SU-DHL-6 (cell line): Measurements from ENCODE around the gene CDK6.

ENCODE experiments used
- H2AFZ ChIP-seq: fragments of 200-600 bp; sonication (generic); 2 replicates; pipeline ENCODE4 v1.6.1; 2014; ENCODE audit warnings: low read depth, mild to moderate bottlenecking, moderate library complexity, mixed read lengths, antibody characterized with exemption, low read length; ENCODE audit not compliant: severe bottlenecking
- H3F3A ChIP-seq: fragments of 200-600 bp; shearing (Covaris generic); 2 replicates; pipeline ENCODE4 v1.6.0; 2016; ENCODE audit warnings: antibody characterized with exemption, mild to moderate bottlenecking; ENCODE audit not compliant: insufficient read depth
- H3K27ac ChIP-seq: fragments of 200-600 bp; sonication (generic); 2 replicates; pipeline ENCODE4 v1.5.1; 2016; ENCODE audit warnings: low read depth, mild to moderate bottlenecking, low read length, moderate library complexity, mixed read lengths
- H3K27me3 ChIP-seq: fragments of 200-600 bp; sonication (generic), shearing (Covaris generic); 2 replicates; pipeline ENCODE4 v1.6.0; 2014; ENCODE audit warnings: mild to moderate bottlenecking, low read length
- H3K36me3 ChIP-seq: fragments of 200-600 bp; sonication (generic); 2 replicates; pipeline ENCODE4 v1.6.1; 2014; ENCODE audit warnings: mild to moderate bottlenecking, low read length, mixed read lengths
- H3K4me2 ChIP-seq: fragments of 300-600, 200-600 bp; shearing (Covaris generic), sonication (generic); 2 replicates; pipeline ENCODE4 v1.6.0; 2014; ENCODE audit warnings: low read length, low read depth, mild to moderate bottlenecking; ENCODE audit not compliant: poor library complexity, severe bottlenecking
- H3K4me3 ChIP-seq: fragments of 200-600 bp; sonication (generic); 2 replicates; pipeline ENCODE4 v1.5.1; 2014; ENCODE audit warnings: antibody characterized with exemption, low read length, mild to moderate bottlenecking, mixed read lengths; ENCODE audit not compliant: insufficient read depth, poor library complexity, severe bottlenecking
- H3K79me2 ChIP-seq: fragments of 200-600 bp; sonication (generic); 2 replicates; pipeline ENCODE4 v1.6.1; 2014; ENCODE audit warnings: mild to moderate bottlenecking, low read length, moderate library complexity; ENCODE audit not compliant: insufficient read depth
- H3K9ac ChIP-seq: fragments of 200-600 bp; sonication (generic); 2 replicates; pipeline ENCODE4 v1.7.0; 2014; ENCODE audit warnings: mild to moderate bottlenecking, low read length
- H3K9me2 ChIP-seq: fragments of 200-600 bp; sonication (generic); replicated peaks from 2 replicates; pipeline ENCODE4 v1.6.1; 2014; ENCODE audit warnings: low read length; ENCODE audit not compliant: insufficient read depth
- H3K9me3 ChIP-seq: fragments of 200-600 bp; sonication (generic); 2 replicates; pipeline ENCODE4 v1.6.1; 2014; ENCODE audit warnings: low read length, mixed read lengths; ENCODE audit not compliant: insufficient read depth
- H4K20me1 ChIP-seq: fragments of 200-600 bp; sonication (generic); 2 replicates; pipeline ENCODE4 v1.6.1; 2014; ENCODE audit warnings: low read depth, mild to moderate bottlenecking, antibody characterized with exemption, low read length, moderate library complexity, mixed read lengths
- EZH2phosphoT487 ChIP-seq: fragments of 200-600 bp; sonication (generic), shearing (Covaris generic); conservative IDR thresholded peaks from 2 replicates; pipeline ENCODE4 v1.6.1; 2018; ENCODE audit warnings: mild to moderate bottlenecking, antibody characterized with exemption, low read length, moderate library complexity, mixed read lengths
- TF ChIP-seq, protein P1 (sequence below): fragments of 200-600 bp; sonication (generic); IDR thresholded peaks from one replicate; pipeline ENCODE4 v1.5.1; 2017; ENCODE audit warnings: antibody characterized with exemption, mild to moderate bottlenecking, low read length, moderate library complexity; ENCODE audit not compliant: insufficient read depth, poor library complexity, severe bottlenecking

The CDK6 gene

DNA sequence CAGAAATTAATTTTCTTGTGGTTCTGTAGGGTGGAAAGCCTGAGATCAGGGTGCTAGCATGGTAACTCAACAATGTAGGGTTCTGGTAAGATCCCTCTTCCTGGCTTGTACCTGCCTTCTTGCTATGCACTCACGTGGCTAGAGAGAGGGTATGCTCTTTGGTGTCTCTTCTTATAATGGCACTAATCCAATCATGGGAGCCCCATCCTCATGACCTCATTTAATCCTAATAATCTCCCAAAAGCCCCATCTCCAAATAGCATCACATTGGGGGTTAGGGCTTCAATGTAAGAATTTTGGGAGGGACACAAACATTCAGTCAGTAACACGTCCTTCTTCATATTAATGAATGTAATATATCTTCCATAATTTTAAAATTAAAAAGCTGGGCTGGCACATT, 206.6 kb downstream of the CDK6 start:
- Histone ChIP-seq H2AFZ (no peak overlapping the region), H3F3A (no peaks in the 10 kb centered on the region; the same call in 1 of the 2 replicates), H3K79me2 (no peaks in the 10 kb centered on the region), H3K9me3 (no peaks in the 10 kb centered on the region), H3K9me2 (no peaks in the 10 kb centered on the region), H3K9ac (no peak overlapping the region), H3K36me3 (no peaks in the 10 kb centered on the region), H3K27me3 (no peaks in the 10 kb centered on the region), H3K4me3 (no peak overlapping the region), H3K4me2 (no peak overlapping the region), H3K27ac (no peak overlapping the region), H4K20me1 (no peaks in the 10 kb centered on the region)
- TF ChIP-seq, protein P1, sequence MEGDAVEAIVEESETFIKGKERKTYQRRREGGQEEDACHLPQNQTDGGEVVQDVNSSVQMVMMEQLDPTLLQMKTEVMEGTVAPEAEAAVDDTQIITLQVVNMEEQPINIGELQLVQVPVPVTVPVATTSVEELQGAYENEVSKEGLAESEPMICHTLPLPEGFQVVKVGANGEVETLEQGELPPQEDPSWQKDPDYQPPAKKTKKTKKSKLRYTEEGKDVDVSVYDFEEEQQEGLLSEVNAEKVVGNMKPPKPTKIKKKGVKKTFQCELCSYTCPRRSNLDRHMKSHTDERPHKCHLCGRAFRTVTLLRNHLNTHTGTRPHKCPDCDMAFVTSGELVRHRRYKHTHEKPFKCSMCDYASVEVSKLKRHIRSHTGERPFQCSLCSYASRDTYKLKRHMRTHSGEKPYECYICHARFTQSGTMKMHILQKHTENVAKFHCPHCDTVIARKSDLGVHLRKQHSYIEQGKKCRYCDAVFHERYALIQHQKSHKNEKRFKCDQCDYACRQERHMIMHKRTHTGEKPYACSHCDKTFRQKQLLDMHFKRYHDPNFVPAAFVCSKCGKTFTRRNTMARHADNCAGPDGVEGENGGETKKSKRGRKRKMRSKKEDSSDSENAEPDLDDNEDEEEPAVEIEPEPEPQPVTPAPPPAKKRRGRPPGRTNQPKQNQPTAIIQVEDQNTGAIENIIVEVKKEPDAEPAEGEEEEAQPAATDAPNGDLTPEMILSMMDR, result no peak
- no peak for TF ChIP-seq EZH2phosphoT487

DNA sequence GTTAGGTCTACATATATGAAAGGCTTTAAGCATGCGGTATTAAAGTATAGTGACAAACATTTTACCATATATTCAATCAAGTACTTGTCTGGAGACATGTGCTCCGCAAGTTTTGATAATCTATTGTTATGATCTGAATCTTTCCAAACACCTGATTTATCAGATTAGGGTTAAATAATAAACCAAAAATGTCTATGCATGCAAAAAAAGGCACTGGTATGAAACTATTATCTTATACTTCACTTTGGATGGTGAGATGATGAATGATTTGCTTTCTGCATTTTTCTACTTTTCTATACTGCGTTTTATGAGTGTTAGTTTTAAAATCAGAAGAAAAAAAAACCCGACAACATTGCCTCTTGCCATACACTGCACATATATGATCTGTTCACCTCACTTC, 208.4 kb downstream of the CDK6 start:
- no peaks in the 10 kb centered on the region for H3K9me3 ChIP-seq
- H3K4me2 ChIP-seq, result no peak overlapping the region
- H3F3A ChIP-seq, result no peaks in the 10 kb centered on the region
- no peak overlapping the region for H3K4me3 ChIP-seq
- H3K36me3 ChIP-seq, result no peaks in the 10 kb centered on the region
- no peak for TF ChIP-seq EZH2phosphoT487
- TF ChIP-seq, protein P1, result no peak
- no peak overlapping the region for H3K27ac ChIP-seq
- H3K9ac ChIP-seq, result no peak overlapping the region
- no peaks in the 10 kb centered on the region for H4K20me1 ChIP-seq
- no peak overlapping the region for H2AFZ ChIP-seq
- no peaks in the 10 kb centered on the region for H3K79me2 ChIP-seq
- H3K27me3 ChIP-seq, result no peaks in the 10 kb centered on the region
- H3K9me2 ChIP-seq, result no peaks in the 10 kb centered on the region

GRCh38 chr7:92626281-92626809, 210.0 kb downstream of the CDK6 start:
- TF ChIP-seq, protein P1, result no peak
- TF ChIP-seq EZH2phosphoT487, result no peak
- Histone ChIP-seq H3K4me3 (no peak overlapping the region), H4K20me1 (no peaks in the 10 kb centered on the region), H3K9me3 (no peaks in the 10 kb centered on the region), H3K79me2 (no peaks in the 10 kb centered on the region), H3F3A (peaks cover 8% of the 10 kb centered on the region; the same call in 1 of the 2 replicates), H3K27me3 (no peaks in the 10 kb centered on the region), H3K36me3 (no peaks in the 10 kb centered on the region), H3K9ac (no peak overlapping the region), H2AFZ (no peak overlapping the region), H3K27ac (no peak overlapping the region), H3K9me2 (no peaks in the 10 kb centered on the region), H3K4me2 (no peak overlapping the region)
